Measurements from ENCODE around the gene USP20.

USP20 gene

DNA sequence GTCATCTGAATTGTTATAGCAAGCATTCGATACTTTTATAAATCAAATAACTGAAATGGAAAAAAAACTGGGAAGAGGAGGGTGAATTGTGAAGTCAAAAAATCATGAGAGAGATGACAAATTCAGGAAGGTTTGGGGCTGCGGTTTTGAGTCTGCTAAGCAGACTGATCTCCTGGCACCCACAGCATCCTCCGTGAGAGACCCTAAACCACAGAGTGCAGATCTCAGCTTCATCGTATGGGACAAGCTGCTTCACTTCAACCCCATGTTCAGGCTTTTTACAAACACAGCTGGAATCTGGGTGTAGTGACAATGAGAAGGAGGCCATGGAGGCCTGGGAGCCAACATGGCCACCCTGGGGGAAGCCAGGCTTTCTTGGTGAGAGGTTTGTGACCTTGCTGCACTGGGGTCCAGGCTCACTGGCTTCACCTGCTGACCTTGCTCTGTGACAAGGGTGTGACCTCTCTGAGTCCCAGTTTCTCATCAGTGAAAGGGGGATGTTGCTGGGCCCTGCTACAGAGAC is 19.4 kb downstream of the USP20 start:
- no peak for DNase-seq (ENCODE audit: low read depth, low spot score)

GRCh38 chr9:129857207-129857606 is 21.9 kb downstream of the USP20 start:
- DNase-seq (ENCODE audit: low read depth, low spot score) = no peak

GRCh38 chr9:129858167-129858962 is 23.1 kb downstream of the USP20 start:
- DNase-seq (ENCODE audit: low read depth, low spot score) = no peak

DNA sequence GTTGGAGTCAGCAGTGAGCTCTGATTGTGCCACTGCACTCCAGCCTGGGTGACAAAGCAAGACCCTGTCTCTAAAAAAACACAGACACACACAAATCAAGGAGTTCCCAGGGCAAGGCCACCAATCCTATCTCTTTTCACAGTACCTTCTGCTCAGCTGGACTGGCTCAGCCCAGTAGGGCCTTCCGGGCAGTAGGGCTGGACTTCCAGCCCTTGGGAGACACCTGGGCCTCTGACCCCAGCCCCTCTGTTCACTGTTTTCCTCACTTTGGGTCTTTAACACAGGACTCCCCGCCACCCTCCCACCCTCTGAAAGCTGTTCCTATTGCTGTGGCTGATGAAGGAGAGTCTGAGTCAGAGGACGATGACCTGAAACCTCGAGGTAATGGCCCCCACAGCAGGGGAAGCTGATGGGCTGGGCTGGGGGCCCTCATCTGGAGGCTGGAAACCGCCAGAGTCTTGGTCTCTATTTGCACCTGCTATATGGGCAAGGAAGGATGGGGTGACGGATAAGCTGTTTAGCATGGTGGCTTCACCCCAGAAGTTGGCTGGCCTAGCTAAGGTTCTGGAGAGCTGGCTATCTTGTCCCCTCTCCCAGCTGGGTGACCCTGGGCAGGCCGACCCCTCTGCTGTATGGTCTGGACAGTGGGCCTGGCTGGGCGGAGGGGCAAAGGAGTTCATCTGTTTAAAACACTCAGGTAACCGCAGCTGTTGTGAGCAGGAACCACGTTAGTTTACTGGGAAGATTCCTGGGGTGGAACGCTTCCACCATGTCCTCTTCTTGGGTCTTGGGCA is 25.6 kb downstream of the USP20 start:
- no peak for DNase-seq (ENCODE audit: low read depth, low spot score)

- no peak for DNase-seq (ENCODE audit: low read depth, low spot score)
Observed at GRCh38 chr9:129861447-129861827, 26.2 kb downstream of the USP20 start.

DNA sequence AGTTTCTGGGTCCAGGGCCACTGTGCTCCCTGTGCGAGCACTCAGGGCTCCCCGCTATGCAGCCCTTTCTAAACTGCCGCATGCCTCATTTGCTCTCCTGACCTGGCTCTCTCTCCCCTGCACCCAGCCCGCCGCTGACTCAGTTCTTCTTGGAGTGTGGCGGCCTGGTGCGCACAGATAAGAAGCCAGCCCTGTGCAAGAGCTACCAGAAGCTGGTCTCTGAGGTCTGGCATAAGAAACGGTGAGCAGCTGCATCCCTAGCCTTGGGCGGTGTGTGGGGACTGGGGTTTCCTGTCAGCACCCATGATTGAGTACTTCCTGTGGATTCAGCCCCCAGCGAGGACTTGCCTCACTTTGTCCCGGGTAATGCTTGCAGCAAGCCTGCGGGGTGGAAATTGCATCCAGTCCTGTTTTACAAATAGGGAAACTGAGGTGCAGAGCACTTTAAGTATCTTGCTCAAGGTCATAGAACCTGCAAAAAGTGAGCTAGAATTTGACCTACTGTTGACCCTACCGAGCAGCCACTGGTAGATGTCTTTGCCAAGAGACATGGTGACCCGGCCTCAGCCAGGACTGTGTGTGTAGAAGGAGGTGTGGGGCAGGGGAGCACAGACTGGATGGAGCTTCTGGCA is 27.9 kb downstream of the USP20 start:
- DNase-seq (ENCODE audit: low read depth, low spot score) = no peak

DNA sequence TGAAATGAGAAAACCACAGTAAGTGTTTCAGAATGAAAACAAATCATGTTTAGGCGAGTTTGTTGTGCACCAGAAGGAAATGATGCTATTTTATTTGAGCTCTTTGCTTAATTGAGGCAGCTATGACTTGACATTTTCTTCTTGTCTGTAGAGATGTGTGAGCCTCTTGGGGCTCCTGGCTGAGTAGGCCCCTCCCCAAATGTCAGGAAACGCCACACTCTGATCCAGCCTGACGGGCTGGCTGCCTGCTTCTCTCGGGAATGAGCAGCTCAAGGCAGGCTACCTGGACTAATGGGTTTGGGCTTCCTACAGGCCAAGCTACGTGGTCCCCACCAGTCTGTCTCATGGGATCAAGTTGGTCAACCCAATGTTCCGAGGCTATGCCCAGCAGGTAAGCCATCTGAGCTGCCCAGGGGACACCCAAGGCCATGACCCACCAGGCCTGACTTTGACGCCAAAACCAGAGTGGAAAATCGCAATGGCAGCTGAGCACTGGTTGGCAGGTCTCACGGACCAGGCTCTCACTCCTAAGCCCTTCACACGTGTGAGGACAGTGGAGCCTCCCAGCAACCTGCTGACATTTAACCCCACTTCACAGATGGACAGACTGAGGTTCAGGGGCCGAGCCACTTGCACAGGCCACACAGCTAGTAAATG is 29.9 kb downstream of the USP20 start:
- no peak for DNase-seq (ENCODE audit: low read depth, low spot score)

- no peak for DNase-seq (ENCODE audit: low read depth, low spot score)
Observed at GRCh38 chr9:129865668-129866320, 30.5 kb downstream of the USP20 start.

DNA sequence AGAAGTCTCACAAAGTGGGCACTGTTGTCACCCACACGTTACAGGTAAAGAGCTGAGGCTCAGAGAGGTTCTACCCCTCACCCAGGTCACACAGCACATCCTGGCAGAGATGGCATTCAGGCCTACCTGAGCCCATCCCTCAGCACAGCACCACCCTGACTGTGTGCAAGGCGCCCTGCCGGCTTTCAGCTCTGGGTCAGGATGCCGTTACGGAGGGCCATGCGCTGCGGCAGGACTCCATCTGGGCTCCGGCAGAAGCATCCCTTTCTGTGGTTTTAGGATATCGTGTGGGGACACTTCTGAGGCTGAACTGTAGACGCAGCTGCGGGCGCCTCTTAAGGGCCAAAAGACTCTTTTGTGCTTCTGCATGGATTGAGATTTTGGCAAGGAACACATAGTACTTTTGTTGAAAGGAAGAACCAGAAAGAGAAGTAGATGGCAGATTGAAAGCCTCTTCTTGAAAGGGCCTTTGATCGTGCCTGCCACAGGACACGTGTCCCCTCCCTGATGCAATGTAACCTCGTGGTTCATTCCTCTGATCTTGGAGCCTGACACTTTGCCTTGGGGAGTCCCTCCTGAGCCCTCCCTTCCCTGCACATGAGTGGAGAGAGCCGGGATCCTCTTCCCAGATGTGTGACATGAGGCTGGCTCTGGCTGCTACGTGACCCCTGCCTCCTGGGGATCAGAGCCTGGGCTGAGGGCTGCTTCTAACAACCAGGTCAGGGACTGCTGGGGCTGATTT is 31.3 kb downstream of the USP20 start:
- no peak for DNase-seq (ENCODE audit: low read depth, low spot score)

DNA sequence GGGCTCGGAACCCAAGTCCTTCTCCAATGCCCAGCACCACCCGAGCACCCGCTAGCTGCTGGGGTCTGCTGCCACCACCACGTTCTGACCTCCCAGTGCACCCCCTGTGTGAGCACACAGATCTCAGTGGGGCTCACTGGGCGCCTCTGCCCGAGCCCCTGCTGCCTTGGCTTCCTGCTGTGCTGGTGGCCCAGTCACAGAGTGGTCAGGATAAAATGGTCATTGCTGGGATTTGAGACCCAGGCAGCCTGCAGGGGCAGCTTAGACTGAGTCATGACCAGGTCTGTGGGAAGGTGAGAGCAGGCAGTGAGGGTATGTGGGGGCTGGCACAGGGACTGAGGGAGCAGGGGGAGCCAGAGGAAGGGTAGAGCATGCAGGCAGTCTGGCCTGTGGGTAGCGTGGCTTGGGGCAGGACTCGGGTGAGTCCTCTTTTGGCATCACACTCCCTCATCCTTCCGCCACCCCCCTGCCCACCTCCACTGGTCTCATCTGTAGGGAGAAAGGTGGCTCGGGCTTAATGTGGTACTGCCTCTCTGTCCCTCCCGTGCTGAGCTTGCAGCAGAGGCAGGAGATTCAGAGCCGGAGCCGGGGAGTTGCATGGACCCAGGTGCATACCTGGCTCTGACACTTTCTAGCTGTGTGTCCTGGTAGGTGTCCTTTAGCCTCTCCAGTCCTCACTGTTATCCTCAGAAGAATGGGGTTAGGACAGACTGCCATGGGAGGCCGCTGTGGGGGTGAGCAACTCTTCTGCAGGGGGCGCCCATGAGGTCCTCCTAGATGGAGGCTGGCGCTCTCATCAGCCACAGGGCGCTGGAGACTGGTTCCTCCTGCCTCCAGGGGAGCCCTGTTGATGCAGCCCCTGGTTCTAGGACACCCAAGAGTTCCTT is 32.1 kb downstream of the USP20 start:
- no peak for DNase-seq (ENCODE audit: low read depth, low spot score)

GRCh38 chr9:129868023-129868871 is 33.0 kb downstream of the USP20 start:
- DNase-seq (ENCODE audit: low read depth, low spot score) = no peak

DNA sequence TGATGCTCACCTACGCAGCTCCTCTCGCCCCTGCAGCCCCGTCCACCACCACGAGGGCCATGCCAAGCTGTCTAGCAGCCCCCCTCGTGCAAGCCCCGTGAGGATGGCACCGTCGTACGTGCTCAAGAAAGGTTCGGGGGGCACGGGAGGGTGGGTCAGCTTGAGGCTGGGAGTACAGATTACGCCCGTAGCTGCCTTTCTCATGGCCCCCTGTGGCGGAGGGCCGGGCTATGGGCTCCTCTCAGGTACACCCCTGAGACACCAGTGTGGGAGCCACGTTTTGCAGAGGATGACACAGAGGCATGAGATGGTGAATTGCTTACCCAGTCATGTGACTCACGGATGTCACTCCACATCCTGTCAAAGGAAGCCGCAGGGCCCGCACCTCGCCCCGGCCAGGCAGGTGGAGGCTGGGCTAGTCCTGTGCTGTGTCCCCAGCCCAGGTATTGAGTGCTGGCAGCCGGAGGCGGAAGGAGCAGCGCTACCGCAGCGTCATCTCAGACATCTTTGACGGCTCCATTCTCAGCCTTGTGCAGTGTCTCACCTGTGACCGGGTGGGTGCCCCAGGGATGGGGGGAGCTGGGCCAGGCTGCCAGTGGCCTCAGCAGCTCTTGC is 33.7 kb downstream of the USP20 start:
- peak; percentile 80 for DNase-seq (ENCODE audit: low read depth, low spot score)

- DNase-seq (ENCODE audit: low read depth, low spot score) = no peak
Observed at GRCh38 chr9:129869585-129870501, 34.6 kb downstream of the USP20 start.

- no peak for DNase-seq (ENCODE audit: low read depth, low spot score)
Observed at GRCh38 chr9:129871046-129871445, 35.8 kb downstream of the USP20 start.

GRCh38 chr9:129873563-129874190 is 38.4 kb downstream of the USP20 start:
- DNase-seq (ENCODE audit: low read depth, low spot score) = no peak

GRCh38 chr9:129874261-129875101 is 39.2 kb downstream of the USP20 start:
- DNase-seq (ENCODE audit: low read depth, low spot score) = no peak

Data from activated CD4-positive, CD25-positive, alpha-beta regulatory T cell treated with anti-CD3 and anti-CD28 coated beads, Interleukin-2, amount 50 U/mL, for 16 hours (primary cell).